ENCODE measurements around the gene ST3GAL3.

DNA sequence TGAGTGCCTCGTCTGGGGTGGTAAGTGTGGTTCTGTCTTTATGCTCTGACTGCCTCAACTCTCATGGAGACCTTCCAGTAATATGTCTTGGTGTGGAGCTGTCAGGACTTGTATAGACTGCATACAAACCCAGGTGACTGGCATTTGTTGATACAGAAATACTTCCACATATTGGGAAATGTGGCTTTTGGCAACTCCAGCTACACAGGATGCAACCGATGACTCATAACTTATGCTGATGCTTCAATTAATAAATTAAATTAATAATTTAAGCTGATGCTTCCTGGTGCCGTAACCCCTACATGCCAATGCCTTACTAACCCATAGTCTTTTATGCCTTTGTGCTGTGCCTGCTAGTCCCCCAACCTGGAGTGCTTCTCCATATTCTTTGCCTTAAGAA, 154.0 kb downstream of the ST3GAL3 start:
- no peak for TF ChIP-seq CTCF (IDR thresholded peaks at IDR 0.05)
- TF ChIP-seq POLR2A (IDR thresholded peaks at IDR 0.05): no peak
